Measurements from ENCODE around the gene ZNF136. TPM values are rescaled to one million over a fixed set of nuclear protein-coding genes. Genes with fewer than 3 reads are reported as not detected.
A peak's percentile ranks its signal among the peaks of the same experiment; 100 is the strongest.

The ZNF136 gene
- 5.6 TPM for total RNA-seq
- long read RNA-seq, transcript ZNF136-201 (4 exons, 3,643 nt) = major isoform, 8 of 9 reads
- long read RNA-seq, partial matches to known transcripts = 0 of 9 reads
- long read RNA-seq, other reads (novel, unspliced or antisense) = 0 of 9 reads

DNA sequence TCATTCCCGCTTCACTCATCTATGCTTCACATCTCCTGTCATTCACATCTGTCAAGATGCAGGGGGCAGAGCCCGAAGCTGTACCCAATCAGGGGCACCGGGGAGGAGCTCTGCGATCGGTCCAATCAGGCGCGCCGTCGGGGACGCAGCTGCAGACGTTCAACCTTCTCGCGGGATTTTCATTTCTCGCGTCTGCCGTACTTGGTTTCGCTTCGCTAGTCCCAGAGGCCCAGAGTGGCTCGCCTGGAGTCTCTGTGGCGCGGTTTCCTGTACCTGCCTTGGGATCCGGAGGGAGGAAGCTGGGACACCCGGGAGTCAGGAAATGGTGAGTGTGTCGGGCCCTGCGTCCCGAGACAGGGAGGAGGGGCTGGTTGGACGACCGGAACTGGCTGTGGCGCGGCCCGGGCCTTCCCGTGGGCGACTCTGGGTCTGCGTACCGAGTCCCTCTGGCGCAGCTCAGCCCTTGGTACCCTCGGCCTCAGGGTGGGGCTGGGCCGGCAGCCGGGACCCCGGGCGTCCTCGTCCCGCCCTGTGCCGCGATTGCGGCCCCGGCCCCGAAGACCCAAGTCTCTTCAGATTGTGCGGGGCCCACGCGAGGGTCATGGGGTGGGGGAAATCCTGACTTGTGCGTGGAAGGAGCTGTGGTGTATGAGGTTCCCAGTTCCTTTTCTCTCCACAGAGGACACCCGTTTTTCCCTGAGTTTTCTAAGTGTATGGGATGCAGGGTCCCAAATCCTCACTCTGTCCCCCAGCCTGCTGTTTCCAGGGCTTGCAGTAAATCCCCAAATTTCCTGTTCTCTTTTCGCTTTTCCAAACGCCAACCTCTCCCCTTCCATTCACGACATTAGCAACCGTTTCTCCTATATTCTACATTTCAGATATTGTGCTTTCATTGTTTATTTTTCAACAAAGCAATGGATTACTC is at the start of gene ZNF136:
TSS of gene ZNF136 (plus strand) at position 215 of the 925 bp plus-strand sequence. CDS start at position 323, 108 bp downstream.
- DNase-seq = peak; percentile 96
- Histone ChIP-seq H3K36me3 (peaks cover 7% of the 10 kb centered on the region), H3K4me3 (peak within 1 kb of the TSS; percentile 98), H3K9me3 (replicated peaks) (no peaks in the 10 kb centered on the region), H3K27me3 (ENCODE audit: low read depth) (no peaks in the 10 kb centered on the region), H3K4me1 (peaks cover 54% of the 10 kb centered on the region), H3K27ac (replicated peaks) (peak within 1 kb of the TSS; percentile 97)
- intact Hi-C loops (cut with micrococcal nuclease) = no loop called here
- TF ChIP-seq, protein P1, sequence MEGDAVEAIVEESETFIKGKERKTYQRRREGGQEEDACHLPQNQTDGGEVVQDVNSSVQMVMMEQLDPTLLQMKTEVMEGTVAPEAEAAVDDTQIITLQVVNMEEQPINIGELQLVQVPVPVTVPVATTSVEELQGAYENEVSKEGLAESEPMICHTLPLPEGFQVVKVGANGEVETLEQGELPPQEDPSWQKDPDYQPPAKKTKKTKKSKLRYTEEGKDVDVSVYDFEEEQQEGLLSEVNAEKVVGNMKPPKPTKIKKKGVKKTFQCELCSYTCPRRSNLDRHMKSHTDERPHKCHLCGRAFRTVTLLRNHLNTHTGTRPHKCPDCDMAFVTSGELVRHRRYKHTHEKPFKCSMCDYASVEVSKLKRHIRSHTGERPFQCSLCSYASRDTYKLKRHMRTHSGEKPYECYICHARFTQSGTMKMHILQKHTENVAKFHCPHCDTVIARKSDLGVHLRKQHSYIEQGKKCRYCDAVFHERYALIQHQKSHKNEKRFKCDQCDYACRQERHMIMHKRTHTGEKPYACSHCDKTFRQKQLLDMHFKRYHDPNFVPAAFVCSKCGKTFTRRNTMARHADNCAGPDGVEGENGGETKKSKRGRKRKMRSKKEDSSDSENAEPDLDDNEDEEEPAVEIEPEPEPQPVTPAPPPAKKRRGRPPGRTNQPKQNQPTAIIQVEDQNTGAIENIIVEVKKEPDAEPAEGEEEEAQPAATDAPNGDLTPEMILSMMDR (IDR thresholded peaks at IDR 0.05; ENCODE audit: borderline replicate concordance) = no peak

DNA sequence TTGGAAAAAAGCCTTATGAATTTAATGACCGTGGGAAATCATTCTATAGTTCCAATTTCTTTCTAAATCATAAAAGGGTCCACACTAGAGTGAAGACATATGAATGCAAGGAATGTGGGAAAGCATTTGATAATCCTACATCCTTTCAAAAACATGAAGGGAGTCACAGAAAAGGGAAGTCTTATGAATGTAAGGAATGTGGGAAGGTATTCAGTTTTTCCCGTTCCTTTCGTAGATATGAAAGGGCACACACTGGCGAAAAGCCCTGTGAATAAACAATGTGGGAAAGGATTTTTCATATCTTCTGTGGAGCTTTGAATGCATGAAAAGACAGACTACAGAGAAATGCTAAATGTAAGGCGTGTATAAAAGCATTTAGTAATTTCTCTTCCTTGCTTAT is 49.8 kb upstream of the ZNF136 start:
- intact Hi-C loops (cut with micrococcal nuclease) = no loop called here
- Histone ChIP-seq H3K4me1 (no peaks in the 10 kb centered on the region), H3K36me3 (peaks cover 47% of the 10 kb centered on the region), H3K9me3 (replicated peaks) (peaks cover 27% of the 10 kb centered on the region), H3K27ac (replicated peaks) (no peak overlapping the region), H3K27me3 (ENCODE audit: low read depth) (no peaks in the 10 kb centered on the region), H3K4me3 (no peak overlapping the region)
- TF ChIP-seq, protein P1 (IDR thresholded peaks at IDR 0.05; ENCODE audit: borderline replicate concordance) = no peak
- no peak for DNase-seq

DNA sequence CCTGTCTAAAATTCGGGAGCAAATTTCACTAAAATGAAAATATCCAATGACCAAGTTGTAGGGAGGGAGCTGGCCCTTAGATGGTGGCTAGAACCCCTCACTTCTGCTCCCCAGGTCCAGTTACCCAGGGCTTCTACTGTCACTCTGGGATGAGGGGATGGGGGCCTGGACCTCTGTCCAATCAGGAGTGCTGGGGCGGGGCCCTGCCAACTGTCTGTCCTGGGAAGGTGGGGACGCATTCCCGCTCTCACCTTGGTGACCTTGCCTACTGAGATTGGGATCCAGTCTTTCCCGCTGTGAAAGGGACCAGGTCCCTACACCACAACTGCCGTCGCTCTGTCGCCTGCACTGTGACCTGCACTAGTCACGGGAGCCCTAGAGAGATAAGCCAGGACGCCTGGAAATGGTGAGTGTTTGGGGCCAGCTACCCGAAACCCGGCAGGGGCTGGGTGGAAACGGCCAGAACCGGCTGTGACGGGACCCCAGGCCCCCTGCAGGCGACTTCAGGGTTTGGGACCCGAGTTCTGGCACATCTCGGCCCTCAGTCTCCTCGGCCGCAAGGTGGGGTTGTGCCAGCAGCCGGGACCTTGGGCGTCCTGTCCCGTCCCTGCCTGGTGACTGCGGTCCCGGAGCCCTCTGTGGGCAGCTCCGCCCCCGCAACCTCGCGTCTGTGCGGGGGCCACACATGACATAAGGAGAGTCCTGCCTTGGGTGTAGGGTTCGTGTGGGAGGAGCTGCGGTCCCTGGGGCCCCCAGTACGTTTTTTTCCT is 45.5 kb upstream of the ZNF136 start:
- Histone ChIP-seq H3K4me1 (no peaks in the 10 kb centered on the region), H3K27ac (replicated peaks) (no peak overlapping the region), H3K4me3 (peak overlapping the region; percentile 44), H3K36me3 (peaks cover 19% of the 10 kb centered on the region), H3K27me3 (ENCODE audit: low read depth) (no peaks in the 10 kb centered on the region), H3K9me3 (replicated peaks) (peaks cover 13% of the 10 kb centered on the region)
- DNase-seq = no peak
- intact Hi-C loops (cut with micrococcal nuclease) = no loop called here
- TF ChIP-seq, protein P1 (IDR thresholded peaks at IDR 0.05; ENCODE audit: borderline replicate concordance) = no peak

DNA sequence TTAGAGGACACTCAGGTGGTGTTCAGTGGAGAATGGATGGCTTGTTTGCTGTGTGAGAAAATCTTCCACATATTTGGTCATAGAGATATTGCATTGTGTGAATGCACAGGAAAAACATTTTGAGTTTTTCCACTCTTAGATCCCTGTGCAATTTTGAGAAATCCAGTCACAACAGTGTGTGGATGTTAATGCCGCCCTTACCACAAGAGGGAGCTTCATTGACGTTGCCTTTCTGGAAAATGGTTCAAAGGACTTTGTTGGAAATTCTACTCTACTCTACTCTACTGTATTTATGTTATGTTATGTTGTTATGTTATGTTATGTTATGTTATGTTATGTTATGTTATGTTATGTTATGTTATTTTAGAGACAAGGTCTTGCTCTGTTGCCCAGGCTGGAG is 36.2 kb upstream of the ZNF136 start:
- Histone ChIP-seq H3K27me3 (ENCODE audit: low read depth) (no peaks in the 10 kb centered on the region), H3K9me3 (replicated peaks) (peaks cover 19% of the 10 kb centered on the region), H3K4me1 (no peaks in the 10 kb centered on the region), H3K4me3 (no peak overlapping the region), H3K36me3 (peaks cover 2% of the 10 kb centered on the region), H3K27ac (replicated peaks) (no peak overlapping the region)
- intact Hi-C loops (cut with micrococcal nuclease) = no loop called here
- no peak for DNase-seq
- TF ChIP-seq, protein P1 (IDR thresholded peaks at IDR 0.05; ENCODE audit: borderline replicate concordance) = peak; percentile 64

DNA sequence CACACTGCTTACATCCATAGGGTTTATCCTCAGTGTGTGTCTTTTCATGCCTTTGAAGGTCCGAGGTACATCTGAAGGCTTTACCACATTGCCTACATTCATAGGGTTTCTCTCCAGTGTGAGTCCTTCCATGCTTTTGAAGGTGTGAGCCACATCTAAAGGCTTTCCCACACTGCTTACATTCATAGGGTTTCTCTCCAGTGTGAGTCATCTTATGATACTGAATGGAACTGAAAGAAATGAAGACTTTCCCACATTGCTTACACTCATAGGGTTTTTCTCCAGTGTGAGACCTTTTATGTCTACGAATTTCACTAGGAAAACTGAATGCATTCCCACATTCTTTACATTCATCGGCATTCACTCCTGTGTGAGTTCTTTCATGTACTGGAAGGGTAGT is 29.8 kb upstream of the ZNF136 start:
- Histone ChIP-seq H3K27me3 (ENCODE audit: low read depth) (no peaks in the 10 kb centered on the region), H3K4me3 (no peak overlapping the region), H3K36me3 (peaks cover 54% of the 10 kb centered on the region), H3K4me1 (no peaks in the 10 kb centered on the region), H3K27ac (replicated peaks) (no peak overlapping the region), H3K9me3 (replicated peaks) (peaks cover 44% of the 10 kb centered on the region)
- no peak for DNase-seq
- intact Hi-C loops (cut with micrococcal nuclease) = no loop called here
- TF ChIP-seq, protein P1 (IDR thresholded peaks at IDR 0.05; ENCODE audit: borderline replicate concordance) = no peak
